Astrocyte (in vitro differentiated cells and primary cell): ENCODE measurements around the gene SPRR1A.

ENCODE experiments used
- EZH2 ChIP-seq: IDR thresholded peaks from 2 replicates; pipeline ENCODE4 v1.6.1; 2012; ENCODE audit warnings: mild to moderate bottlenecking, low read length, inconsistent platforms; ENCODE audit not compliant: insufficient read depth
- TF ChIP-seq, protein P1 (sequence below): IDR thresholded peaks from 2 replicates; pipeline ENCODE4 v1.5.1; 2011; ENCODE audit warnings: low read depth, mild to moderate bottlenecking, inconsistent platforms, low read length, moderate library complexity; ENCODE audit not compliant: insufficient read depth

DNA sequence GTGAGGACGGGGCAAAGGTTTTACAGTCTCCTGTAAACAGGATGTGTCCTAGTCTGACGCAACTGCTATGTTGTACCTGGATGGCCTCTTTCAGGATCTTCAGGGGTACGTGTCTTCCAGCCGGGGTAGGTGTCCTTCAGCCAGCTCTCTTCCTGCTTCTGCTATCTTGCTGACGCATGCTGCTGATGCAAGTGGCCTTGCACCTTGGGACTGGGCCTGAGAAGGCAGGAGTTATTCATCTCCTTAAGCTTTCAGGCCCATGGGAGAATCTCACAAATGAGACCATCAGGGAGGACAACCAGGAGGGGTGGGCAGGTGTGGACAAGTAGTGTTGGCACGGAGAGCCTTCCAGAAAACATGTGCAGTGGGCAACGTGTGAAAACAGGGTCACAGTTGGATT, 39.2 kb downstream of the SPRR1A start:
- no peak for TF ChIP-seq EZH2
- TF ChIP-seq, protein P1, sequence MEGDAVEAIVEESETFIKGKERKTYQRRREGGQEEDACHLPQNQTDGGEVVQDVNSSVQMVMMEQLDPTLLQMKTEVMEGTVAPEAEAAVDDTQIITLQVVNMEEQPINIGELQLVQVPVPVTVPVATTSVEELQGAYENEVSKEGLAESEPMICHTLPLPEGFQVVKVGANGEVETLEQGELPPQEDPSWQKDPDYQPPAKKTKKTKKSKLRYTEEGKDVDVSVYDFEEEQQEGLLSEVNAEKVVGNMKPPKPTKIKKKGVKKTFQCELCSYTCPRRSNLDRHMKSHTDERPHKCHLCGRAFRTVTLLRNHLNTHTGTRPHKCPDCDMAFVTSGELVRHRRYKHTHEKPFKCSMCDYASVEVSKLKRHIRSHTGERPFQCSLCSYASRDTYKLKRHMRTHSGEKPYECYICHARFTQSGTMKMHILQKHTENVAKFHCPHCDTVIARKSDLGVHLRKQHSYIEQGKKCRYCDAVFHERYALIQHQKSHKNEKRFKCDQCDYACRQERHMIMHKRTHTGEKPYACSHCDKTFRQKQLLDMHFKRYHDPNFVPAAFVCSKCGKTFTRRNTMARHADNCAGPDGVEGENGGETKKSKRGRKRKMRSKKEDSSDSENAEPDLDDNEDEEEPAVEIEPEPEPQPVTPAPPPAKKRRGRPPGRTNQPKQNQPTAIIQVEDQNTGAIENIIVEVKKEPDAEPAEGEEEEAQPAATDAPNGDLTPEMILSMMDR, result no peak
